Fibroblast of lung (primary cell): ENCODE measurements around the gene HSPD1.
A peak's percentile ranks its signal among the peaks of the same experiment; 100 is the strongest.

Experiments used
- EZH2 ChIP-seq: IDR thresholded peaks from 2 replicates; pipeline ENCODE4 v1.5.1; 2012; ENCODE audit warnings: low read length, control low read depth, mild to moderate bottlenecking; ENCODE audit errors: missing control alignments
- TF ChIP-seq, protein P1 (sequence below), 2 donors: IDR thresholded peaks in 1 of 2; conservative IDR thresholded peaks in 1 of 2; 1 replicate in 1 of 2; 2 replicates in 1 of 2; pipeline ENCODE4 v1.5.1; 2011 to 2012; ENCODE audit warnings: low read length in 2 of 2, control low read depth in 1 of 2, inconsistent platforms in 1 of 2, low read depth in 1 of 2, mild to moderate bottlenecking in 1 of 2

DNA sequence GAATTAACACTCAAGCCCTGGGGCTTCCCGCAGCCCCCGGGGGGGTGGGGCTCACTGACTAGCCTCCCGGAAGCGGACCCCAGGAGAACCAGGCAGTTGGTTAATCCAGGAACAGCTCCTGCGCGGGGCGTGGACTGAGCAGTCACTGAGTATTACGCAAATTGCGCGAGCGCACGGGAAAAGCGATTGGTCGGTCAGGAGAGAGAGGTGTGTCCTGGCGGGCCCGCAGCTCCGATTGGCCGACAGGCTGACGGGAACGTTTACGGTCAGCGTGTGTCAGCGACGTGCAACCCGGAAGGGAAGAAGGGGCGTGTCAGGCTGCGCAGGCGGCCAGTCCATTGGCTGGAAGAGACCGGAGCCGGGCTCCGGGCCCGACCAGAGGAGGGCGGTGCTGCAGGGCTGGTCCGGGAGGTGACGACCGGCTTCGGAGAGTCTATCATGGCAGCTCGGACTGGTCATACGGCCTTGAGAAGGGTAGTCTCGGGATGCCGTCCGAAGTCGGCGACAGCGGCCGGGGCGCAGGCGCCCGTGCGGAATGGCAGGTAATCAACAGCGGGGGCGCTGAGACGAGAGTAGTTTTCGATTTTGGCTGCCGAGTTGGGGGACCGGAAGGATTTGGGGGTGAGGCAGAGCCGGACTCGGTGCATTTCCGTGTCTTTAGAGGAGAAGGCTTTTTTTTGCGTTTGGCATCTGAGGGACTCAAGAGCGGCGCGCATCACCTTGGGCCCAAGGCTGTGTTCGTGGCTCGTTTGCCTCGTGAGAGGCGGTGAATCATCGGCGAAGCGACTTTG is 46.3 kb downstream of the HSPD1 start, which contains the start of gene COQ10B:
- TF ChIP-seq, protein P1, sequence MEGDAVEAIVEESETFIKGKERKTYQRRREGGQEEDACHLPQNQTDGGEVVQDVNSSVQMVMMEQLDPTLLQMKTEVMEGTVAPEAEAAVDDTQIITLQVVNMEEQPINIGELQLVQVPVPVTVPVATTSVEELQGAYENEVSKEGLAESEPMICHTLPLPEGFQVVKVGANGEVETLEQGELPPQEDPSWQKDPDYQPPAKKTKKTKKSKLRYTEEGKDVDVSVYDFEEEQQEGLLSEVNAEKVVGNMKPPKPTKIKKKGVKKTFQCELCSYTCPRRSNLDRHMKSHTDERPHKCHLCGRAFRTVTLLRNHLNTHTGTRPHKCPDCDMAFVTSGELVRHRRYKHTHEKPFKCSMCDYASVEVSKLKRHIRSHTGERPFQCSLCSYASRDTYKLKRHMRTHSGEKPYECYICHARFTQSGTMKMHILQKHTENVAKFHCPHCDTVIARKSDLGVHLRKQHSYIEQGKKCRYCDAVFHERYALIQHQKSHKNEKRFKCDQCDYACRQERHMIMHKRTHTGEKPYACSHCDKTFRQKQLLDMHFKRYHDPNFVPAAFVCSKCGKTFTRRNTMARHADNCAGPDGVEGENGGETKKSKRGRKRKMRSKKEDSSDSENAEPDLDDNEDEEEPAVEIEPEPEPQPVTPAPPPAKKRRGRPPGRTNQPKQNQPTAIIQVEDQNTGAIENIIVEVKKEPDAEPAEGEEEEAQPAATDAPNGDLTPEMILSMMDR (conservative IDR thresholded peaks at IDR 0.05 in 1 of 2, IDR thresholded peaks at IDR 0.05 in 1 of 2; ENCODE audit: low read depth in 1 of 2, low read length in 2 of 2): peak; percentile 18 to 29
- TF ChIP-seq EZH2: no peak
